H1 (cell line): ENCODE results near the gene RPP25. TPM values are rescaled to one million over a fixed set of nuclear protein-coding genes. Genes with fewer than 3 reads are reported as not detected.

Experiments used
- CREB1 ChIP-seq: IDR thresholded peaks from 2 replicates; pipeline ENCODE4 v1.6.1; 2012; ENCODE audit warnings: inconsistent platforms
- E2F6 ChIP-seq: IDR thresholded peaks from 2 replicates; pipeline ENCODE4 v1.6.1; 2012; ENCODE audit warnings: inconsistent platforms
- JUN ChIP-seq: IDR thresholded peaks from 2 replicates; pipeline ENCODE4 v1.6.1; 2011; ENCODE audit warnings: low read depth, mild to moderate bottlenecking, improper control_type of control experiment, low read length
- KDM5A ChIP-seq: fragments of 200-600 bp; IDR thresholded peaks from 2 replicates; pipeline ENCODE4 v1.7.1; 2012; ENCODE audit warnings: mild to moderate bottlenecking, low read length, inconsistent platforms, mixed read lengths
- MAFK ChIP-seq: IDR thresholded peaks from 2 replicates; pipeline ENCODE4 v1.6.1; 2012; ENCODE audit warnings: low read depth, mild to moderate bottlenecking, improper control_type of control experiment, low read length
- polyA plus RNA-seq, 7 experiments: library from polyadenylated mRNA; depleted of rRNA in 3 of 7; stranded (reverse) in 5 of 7; unstranded in 2 of 7; fragments of >200 nt in 5 of 7; fragments of 200-250 nt in 2 of 7; gene quantifications; 1 replicate in 5 of 7; 2 replicates in 1 of 7; 4 replicates in 1 of 7; pipeline versions ENCODE4 v1.2.1 to v1.2.3, GENCODE V29; 2011 to 2013; ENCODE audit warnings: missing spikeins in 2 of 7, mixed read lengths in 2 of 7
- total RNA-seq: library from RNA; stranded (reverse); fragmentation: NEBNext Ultra II Directional; extraction: Animal tissue kit (Norgen Biotek cat#: 25700); gene quantifications from 2 replicates; pipeline ENCODE4 v1.2.1, GENCODE V29; 2021

RPP25 gene
- total and polyA plus RNA-seq, 2 of the 8 experiments (the other 6 are each of a cell fraction or from before 2014, with no cell fraction given) = 17.4 to 19.8 TPM

- TF ChIP-seq KDM5A (no peak), JUN (0 out of 2 replicates have a peak, but pooled peaks have one; percentile 6), MAFK (no peak), E2F6 (no peak), CREB1 (peak; percentile 20; the same call in 1 of the 2 replicates)
Measured at GRCh38 chr15:74950078-74950908, 6.3 kb downstream of the RPP25 start (continued).
